Activated naive CD4-positive, alpha-beta T cell treated with anti-CD3 and anti-CD28 coated beads, Interleukin-2, amount 50 U/mL, for 72 hours (primary cell): Measurements from ENCODE around the gene RHOT2. TPM values are rescaled to one million over a fixed set of nuclear protein-coding genes. Genes with fewer than 3 reads are reported as not detected.

ENCODE experiments used
- ATAC-seq, 2 donors: fragments of 150-1000 bp; cut with Tn5 transposase; 2 replicates each; pipeline ENCODE4 v1.10.0; 2021; ENCODE audit warnings: mild to moderate bottlenecking in 2 of 2, moderate library complexity in 2 of 2
- DNase-seq, 2 donors: peaks; one replicate each; pipeline ENCODE4 v3.0.0; 2021 to 2022; ENCODE audit warnings: low spot score in 2 of 2
- H3K27ac Mint-ChIP-seq, 2 donors: one replicate each; pipeline ENCODE4 v1.8.0; 2022; ENCODE audit warnings: mild to moderate bottlenecking in 2 of 2, mixed read lengths in 2 of 2
- H3K36me3 Mint-ChIP-seq, 2 donors: one replicate each; pipeline ENCODE4 v1.8.0; 2022; ENCODE audit warnings: mixed read lengths in 2 of 2
- H3K9me3 Mint-ChIP-seq, 2 donors: one replicate each; pipeline ENCODE4 v1.8.0; 2022; ENCODE audit warnings: mixed read lengths in 2 of 2
- total RNA-seq, 2 donors: library from RNA; stranded (reverse); gene quantifications; one replicate each; pipeline ENCODE4 v1.2.3, GENCODE V29; 2022

RHOT2 gene
- total RNA-seq, 2 donors from 2014 or later = 112 to 118 TPM

GRCh38 chr16:630249-630814 lies 37.6 kb upstream of the RHOT2 start:
- Mint-ChIP-seq H3K9me3 (no peaks in the 10 kb centered on the region), H3K27ac (no peak overlapping the region), H3K36me3 (no peaks in the 10 kb centered on the region)
- no peak for DNase-seq
- peak in 1 of 2 donors; percentile 5 for ATAC-seq

GRCh38 chr16:630815-631405 lies 37.0 kb upstream of the RHOT2 start, which contains the start of gene WFIKKN1:
TSS of gene WFIKKN1 (plus strand) at chr16:630985. CDS start at chr16:631254, 269 bp downstream.
- ATAC-seq (no peak), DNase-seq (no peak)
- H3K9me3 Mint-ChIP-seq = no peaks in the 10 kb centered on the region
- H3K36me3 Mint-ChIP-seq = no peaks in the 10 kb centered on the region
- no peak within 1 kb of the TSS for H3K27ac Mint-ChIP-seq

- DNase-seq = no peak
- ATAC-seq = no peak
- no peaks in the 10 kb centered on the region for H3K9me3 Mint-ChIP-seq
- H3K36me3 Mint-ChIP-seq = peaks cover 0 to 5% of the 10 kb centered on the region in 2 donors
- H3K27ac Mint-ChIP-seq = no peak overlapping the region
Observed at GRCh38 chr16:631808-632358, 36.0 kb upstream of the RHOT2 start.

GRCh38 chr16:632486-633335 lies 35.2 kb upstream of the RHOT2 start:
- peaks cover 0 to 5% of the 10 kb centered on the region in 2 donors for H3K36me3 Mint-ChIP-seq
- no peak overlapping the region for H3K27ac Mint-ChIP-seq
- ATAC-seq (no peak), DNase-seq (no peak)
- no peaks in the 10 kb centered on the region for H3K9me3 Mint-ChIP-seq

- H3K27ac Mint-ChIP-seq = no peak overlapping the region
- DNase-seq = peak in 1 of 2 donors; percentile 58
- ATAC-seq = no peak
- peaks cover 0 to 5% of the 10 kb centered on the region in 2 donors for H3K36me3 Mint-ChIP-seq
- H3K9me3 Mint-ChIP-seq = no peaks in the 10 kb centered on the region
Observed at GRCh38 chr16:633336-634050, 34.4 kb upstream of the RHOT2 start.

GRCh38 chr16:634051-634670 lies 33.8 kb upstream of the RHOT2 start:
- DNase-seq (no peak), ATAC-seq (no peak)
- Mint-ChIP-seq H3K27ac (no peak overlapping the region), H3K9me3 (no peaks in the 10 kb centered on the region), H3K36me3 (peaks cover 0 to 5% of the 10 kb centered on the region in 2 donors)

GRCh38 chr16:634996-635395 lies 32.9 kb upstream of the RHOT2 start:
- Mint-ChIP-seq H3K36me3 (peaks cover 0 to 5% of the 10 kb centered on the region in 2 donors), H3K27ac (peak overlapping the region in 1 of 2 donors; percentile 16), H3K9me3 (no peaks in the 10 kb centered on the region)
- no peak for ATAC-seq
- DNase-seq = no peak

- ATAC-seq = peak; percentile 0 to 11
- DNase-seq = peak in 1 of 2 donors; percentile 78
- peak overlapping the region in 1 of 2 donors; percentile 99 for H3K27ac Mint-ChIP-seq
Observed at GRCh38 chr16:635573-636205, 32.2 kb upstream of the RHOT2 start.

GRCh38 chr16:636206-637080 lies 31.5 kb upstream of the RHOT2 start, which contains the start of gene METTL26:
TSS of gene METTL26 (minus strand) at chr16:636305. CDS start at chr16:636290, 15 bp downstream.
- peak; percentile 93 to 95 for DNase-seq
- peak; percentile 87 for ATAC-seq
- peak within 1 kb of the TSS; percentile 99 to 100 for H3K27ac Mint-ChIP-seq
- H3K9me3 Mint-ChIP-seq = no peaks in the 10 kb centered on the region
- H3K36me3 Mint-ChIP-seq = peaks cover 0 to 5% of the 10 kb centered on the region in 2 donors

More at GRCh38 chr16:635573-636205, 32.2 kb upstream of the RHOT2 start:
- H3K36me3 Mint-ChIP-seq = peaks cover 0 to 5% of the 10 kb centered on the region in 2 donors
- H3K9me3 Mint-ChIP-seq = no peaks in the 10 kb centered on the region

GRCh38 chr16:637081-638018 lies 30.6 kb upstream of the RHOT2 start:
- H3K9me3 Mint-ChIP-seq = no peaks in the 10 kb centered on the region
- H3K27ac Mint-ChIP-seq = peak overlapping the region; percentile 99 to 100
- peaks cover 0 to 5% of the 10 kb centered on the region in 2 donors for H3K36me3 Mint-ChIP-seq
- DNase-seq = no peak
- ATAC-seq = no peak

- ATAC-seq (no peak), DNase-seq (no peak)
- Mint-ChIP-seq H3K27ac (no peak overlapping the region), H3K36me3 (peaks cover 0 to 5% of the 10 kb centered on the region in 2 donors), H3K9me3 (no peaks in the 10 kb centered on the region)
Observed at GRCh38 chr16:638034-638543, 29.8 kb upstream of the RHOT2 start.

- DNase-seq (no peak), ATAC-seq (no peak)
- no peaks in the 10 kb centered on the region for H3K9me3 Mint-ChIP-seq
- no peak overlapping the region for H3K27ac Mint-ChIP-seq
- peaks cover 0 to 5% of the 10 kb centered on the region in 2 donors for H3K36me3 Mint-ChIP-seq
Observed at GRCh38 chr16:638836-639235, 29.1 kb upstream of the RHOT2 start.

GRCh38 chr16:640614-641013 lies 27.3 kb upstream of the RHOT2 start:
- ATAC-seq (no peak), DNase-seq (no peak)
- Mint-ChIP-seq H3K27ac (no peak overlapping the region), H3K36me3 (peaks cover 0 to 5% of the 10 kb centered on the region in 2 donors), H3K9me3 (no peaks in the 10 kb centered on the region)
